ENCODE measurements around the gene KRT7.

KRT7 gene

DNA sequence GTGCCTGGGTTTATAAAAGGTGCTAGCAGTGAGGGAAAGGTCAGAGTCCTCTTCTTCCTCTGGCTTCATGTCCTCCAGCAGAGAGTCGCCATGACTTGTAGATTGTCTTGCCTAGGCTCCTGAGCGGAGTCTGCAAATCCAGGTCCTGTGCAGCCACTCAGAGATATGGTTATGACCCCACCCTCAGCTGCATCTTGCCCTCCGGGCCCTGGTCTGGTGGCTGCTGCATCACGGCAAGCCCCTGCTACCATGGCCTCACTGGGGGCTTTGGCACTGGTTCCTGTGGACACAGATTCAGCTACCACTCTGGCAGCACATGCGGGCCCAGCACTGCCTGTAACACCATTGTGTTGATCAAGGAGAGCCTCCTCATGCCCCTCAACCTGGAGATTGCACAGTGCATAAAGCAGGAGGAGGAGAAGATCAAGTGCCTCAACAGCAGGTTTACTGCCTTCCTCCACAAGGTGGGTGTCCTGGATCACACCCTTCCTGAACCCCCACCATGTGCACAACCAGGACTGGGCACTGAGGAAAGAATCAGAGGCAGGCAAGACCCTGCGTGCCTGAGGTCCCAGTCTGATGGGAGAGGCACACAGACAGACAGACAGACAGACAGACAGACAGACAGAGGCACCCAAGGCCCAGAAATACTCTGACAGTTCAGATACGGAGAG, 30.9 kb downstream of the KRT7 start:
- H3K9me2 ChIP-seq (ENCODE audit: low read depth, low read length), result no peaks in the 10 kb centered on the region
- no peaks in the 10 kb centered on the region; the same call in 1 of the 2 replicates for H3K27me3 ChIP-seq (ENCODE audit: insufficient read depth, low read length)
- no peaks in the 10 kb centered on the region for H3K9me3 ChIP-seq (ENCODE audit: low read length)
- H2AFZ ChIP-seq (ENCODE audit: low read length), result no peak overlapping the region
- no peaks in the 10 kb centered on the region for H3K4me1 ChIP-seq (ENCODE audit: insufficient read depth, low read length, severe bottlenecking)
- no peaks in the 10 kb centered on the region for H4K20me1 ChIP-seq (ENCODE audit: insufficient read depth, low read length)
- H3K9ac ChIP-seq (ENCODE audit: low read length), result no peak overlapping the region
- no peak overlapping the region for H3K4me2 ChIP-seq (ENCODE audit: low read length)
- H3K79me2 ChIP-seq (ENCODE audit: insufficient read depth, low read length), result no peaks in the 10 kb centered on the region
- H3K4me3 ChIP-seq (ENCODE audit: low read depth, low read length, poor library complexity, severe bottlenecking), result no peak overlapping the region
- TF ChIP-seq CTCF (IDR thresholded peaks at IDR 0.05; ENCODE audit: low read length), result no peak
- no peak overlapping the region for H3K27ac ChIP-seq (ENCODE audit: low read depth, low read length, poor library complexity, severe bottlenecking)
- H3F3A ChIP-seq (ENCODE audit: insufficient read depth, low read length), result no peaks in the 10 kb centered on the region
- H3K36me3 ChIP-seq (ENCODE audit: insufficient read depth, low read length), result no peaks in the 10 kb centered on the region

- Histone ChIP-seq H3K36me3 (ENCODE audit: insufficient read depth, low read length) (no peaks in the 10 kb centered on the region), H3K79me2 (ENCODE audit: insufficient read depth, low read length) (no peaks in the 10 kb centered on the region), H3K27me3 (ENCODE audit: insufficient read depth, low read length) (no peaks in the 10 kb centered on the region; the same call in 1 of the 2 replicates), H3K27ac (ENCODE audit: low read depth, low read length, poor library complexity, severe bottlenecking) (no peak overlapping the region), H3K9ac (ENCODE audit: low read length) (no peak overlapping the region), H3K4me2 (ENCODE audit: low read length) (no peak overlapping the region), H3K9me3 (ENCODE audit: low read length) (no peaks in the 10 kb centered on the region), H3K4me1 (ENCODE audit: insufficient read depth, low read length, severe bottlenecking) (no peaks in the 10 kb centered on the region), H3F3A (ENCODE audit: insufficient read depth, low read length) (no peaks in the 10 kb centered on the region), H4K20me1 (ENCODE audit: insufficient read depth, low read length) (no peaks in the 10 kb centered on the region), H3K9me2 (ENCODE audit: low read depth, low read length) (no peaks in the 10 kb centered on the region), H3K4me3 (ENCODE audit: low read depth, low read length, poor library complexity, severe bottlenecking) (no peak overlapping the region), H2AFZ (ENCODE audit: low read length) (no peak overlapping the region)
- TF ChIP-seq EZH2 (IDR thresholded peaks at IDR 0.05; ENCODE audit: borderline replicate concordance, low read length) (no peak), CTCF (IDR thresholded peaks at IDR 0.05; ENCODE audit: low read length) (no peak)
Measured at GRCh38 chr12:52264435-52264825, 31.4 kb downstream of the KRT7 start.

- Histone ChIP-seq H3K27ac (ENCODE audit: low read depth, low read length, poor library complexity, severe bottlenecking) (no peak overlapping the region), H2AFZ (ENCODE audit: low read length) (no peak overlapping the region), H3K4me3 (ENCODE audit: low read depth, low read length, poor library complexity, severe bottlenecking) (no peak overlapping the region), H3F3A (ENCODE audit: insufficient read depth, low read length) (no peaks in the 10 kb centered on the region), H4K20me1 (ENCODE audit: insufficient read depth, low read length) (no peaks in the 10 kb centered on the region), H3K4me1 (ENCODE audit: insufficient read depth, low read length, severe bottlenecking) (no peaks in the 10 kb centered on the region), H3K36me3 (ENCODE audit: insufficient read depth, low read length) (no peaks in the 10 kb centered on the region), H3K27me3 (ENCODE audit: insufficient read depth, low read length) (no peaks in the 10 kb centered on the region; the same call in 1 of the 2 replicates), H3K79me2 (ENCODE audit: insufficient read depth, low read length) (no peaks in the 10 kb centered on the region), H3K9ac (ENCODE audit: low read length) (no peak overlapping the region), H3K4me2 (ENCODE audit: low read length) (no peak overlapping the region), H3K9me3 (ENCODE audit: low read length) (no peaks in the 10 kb centered on the region), H3K9me2 (ENCODE audit: low read depth, low read length) (no peaks in the 10 kb centered on the region)
- TF ChIP-seq EZH2 (IDR thresholded peaks at IDR 0.05; ENCODE audit: borderline replicate concordance, low read length) (no peak), CTCF (IDR thresholded peaks at IDR 0.05; ENCODE audit: low read length) (no peak)
Measured at GRCh38 chr12:52266514-52266913, 33.5 kb downstream of the KRT7 start.

Measured in OCI-LY1 (cell line).